GM12875 (cell line): ENCODE data around the gene ECHDC1.

Experiments used
- H3K4me3 ChIP-seq: one replicate; pipeline ENCODE4 v1.5.1; 2011; ENCODE audit warnings: low read depth, low read length, control low read depth
- TF ChIP-seq, protein P1 (sequence below): IDR thresholded peaks from 2 replicates; pipeline ENCODE4 v1.5.1; 2011; ENCODE audit warnings: low read depth, mild to moderate bottlenecking, control low read depth, inconsistent platforms, low read length, moderate library complexity, borderline replicate concordance; ENCODE audit not compliant: insufficient read depth

The ECHDC1 gene

DNA sequence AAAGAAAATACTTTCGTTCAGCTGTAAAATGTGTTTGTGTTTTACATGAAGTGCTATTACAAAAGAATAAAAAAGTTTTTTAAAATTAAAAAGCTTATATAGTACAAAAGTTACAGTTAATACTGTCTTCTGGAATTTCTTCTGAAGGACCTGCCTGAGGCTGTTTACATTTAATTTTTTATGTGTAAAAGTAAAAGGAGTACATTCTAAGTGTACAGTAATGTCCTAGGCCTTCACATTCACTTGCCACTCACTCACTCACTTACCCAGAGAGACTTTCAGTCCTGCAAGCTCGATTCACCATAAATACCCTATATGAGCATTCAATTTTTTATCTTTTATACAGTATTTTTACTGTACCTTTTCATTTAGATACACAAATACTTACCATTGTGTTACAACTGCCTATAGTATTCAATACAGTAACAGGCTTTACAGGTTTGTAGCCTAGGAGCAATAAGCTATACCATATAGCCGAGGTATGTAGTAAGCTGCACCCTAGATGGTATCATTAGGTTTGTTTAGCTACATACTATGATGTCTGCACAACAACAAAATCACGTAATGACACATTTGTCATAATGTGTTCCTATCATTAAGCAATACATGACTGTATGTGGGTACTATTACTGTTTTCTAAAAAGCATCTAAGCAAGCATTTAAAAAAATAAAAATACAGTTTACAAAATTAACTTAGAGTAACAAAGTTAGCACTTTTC, 43.7 kb downstream of the ECHDC1 start:
- TF ChIP-seq, protein P1, sequence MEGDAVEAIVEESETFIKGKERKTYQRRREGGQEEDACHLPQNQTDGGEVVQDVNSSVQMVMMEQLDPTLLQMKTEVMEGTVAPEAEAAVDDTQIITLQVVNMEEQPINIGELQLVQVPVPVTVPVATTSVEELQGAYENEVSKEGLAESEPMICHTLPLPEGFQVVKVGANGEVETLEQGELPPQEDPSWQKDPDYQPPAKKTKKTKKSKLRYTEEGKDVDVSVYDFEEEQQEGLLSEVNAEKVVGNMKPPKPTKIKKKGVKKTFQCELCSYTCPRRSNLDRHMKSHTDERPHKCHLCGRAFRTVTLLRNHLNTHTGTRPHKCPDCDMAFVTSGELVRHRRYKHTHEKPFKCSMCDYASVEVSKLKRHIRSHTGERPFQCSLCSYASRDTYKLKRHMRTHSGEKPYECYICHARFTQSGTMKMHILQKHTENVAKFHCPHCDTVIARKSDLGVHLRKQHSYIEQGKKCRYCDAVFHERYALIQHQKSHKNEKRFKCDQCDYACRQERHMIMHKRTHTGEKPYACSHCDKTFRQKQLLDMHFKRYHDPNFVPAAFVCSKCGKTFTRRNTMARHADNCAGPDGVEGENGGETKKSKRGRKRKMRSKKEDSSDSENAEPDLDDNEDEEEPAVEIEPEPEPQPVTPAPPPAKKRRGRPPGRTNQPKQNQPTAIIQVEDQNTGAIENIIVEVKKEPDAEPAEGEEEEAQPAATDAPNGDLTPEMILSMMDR: no peak
- no peak overlapping the region for H3K4me3 ChIP-seq

DNA sequence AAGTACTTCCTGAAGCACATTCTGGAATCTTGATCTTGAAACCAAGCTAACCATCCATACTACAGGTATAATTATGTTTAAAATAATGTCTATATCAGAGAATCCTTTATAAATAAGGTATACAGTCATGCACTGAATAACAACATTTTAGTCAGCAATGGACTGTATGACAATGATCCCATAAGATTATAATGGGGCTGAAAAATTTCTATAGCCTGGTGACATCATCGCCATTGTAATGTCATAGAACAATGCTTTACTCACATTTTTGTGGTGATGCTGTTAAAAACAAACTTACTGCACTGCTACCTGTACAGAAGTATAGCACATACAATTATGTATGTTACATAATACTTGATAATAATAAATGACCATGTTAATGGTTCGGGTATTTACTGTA, 44.9 kb downstream of the ECHDC1 start:
- TF ChIP-seq, protein P1: no peak
- H3K4me3 ChIP-seq: no peak overlapping the region

DNA sequence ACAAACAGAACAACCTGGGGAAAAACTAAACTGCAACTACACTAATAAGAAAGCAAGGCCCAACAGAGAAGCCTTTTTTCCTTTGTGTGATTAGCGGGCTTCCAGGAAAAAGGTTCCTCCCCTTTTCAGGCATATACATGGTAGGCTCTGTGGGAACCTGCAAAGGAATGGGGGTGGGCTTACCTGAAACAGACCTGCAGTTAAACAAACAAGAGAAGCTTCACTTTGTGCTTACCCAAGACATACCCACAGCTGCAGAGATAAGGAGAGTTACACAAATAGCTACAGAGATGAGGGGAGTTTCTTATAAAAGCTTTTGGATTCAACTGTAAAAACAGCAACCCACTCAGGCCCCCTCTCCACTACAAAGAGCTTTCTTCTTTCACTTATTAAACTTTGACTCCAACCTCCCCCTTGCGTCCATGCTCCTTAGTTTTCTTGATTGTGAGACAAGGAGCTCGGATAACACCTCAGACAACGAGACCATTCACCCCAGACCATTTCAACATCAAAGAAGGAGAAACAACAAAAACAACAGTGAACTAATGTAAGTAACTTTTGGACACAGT, 45.8 kb downstream of the ECHDC1 start:
- H3K4me3 ChIP-seq: no peak overlapping the region
- TF ChIP-seq, protein P1: no peak

DNA sequence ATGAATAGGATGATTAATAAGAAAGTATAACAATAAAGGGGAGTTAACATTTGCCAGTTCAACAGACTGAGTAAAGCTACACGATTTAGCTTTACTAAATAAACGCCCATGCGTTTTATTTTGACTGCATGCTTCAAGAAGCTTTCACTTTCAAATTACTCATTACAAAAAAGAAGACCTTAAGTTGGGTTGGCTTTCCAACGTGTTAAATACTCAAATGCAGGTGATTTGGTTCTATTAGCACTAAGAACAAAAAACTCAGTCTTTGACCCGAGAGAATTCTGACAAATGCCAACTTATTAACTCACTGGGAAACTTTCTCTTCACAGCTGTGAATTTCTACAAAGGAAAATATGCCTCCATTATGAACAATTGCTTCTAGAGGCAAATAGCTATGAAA, 51.9 kb downstream of the ECHDC1 start:
- TF ChIP-seq, protein P1: no peak
- H3K4me3 ChIP-seq: no peak overlapping the region

DNA sequence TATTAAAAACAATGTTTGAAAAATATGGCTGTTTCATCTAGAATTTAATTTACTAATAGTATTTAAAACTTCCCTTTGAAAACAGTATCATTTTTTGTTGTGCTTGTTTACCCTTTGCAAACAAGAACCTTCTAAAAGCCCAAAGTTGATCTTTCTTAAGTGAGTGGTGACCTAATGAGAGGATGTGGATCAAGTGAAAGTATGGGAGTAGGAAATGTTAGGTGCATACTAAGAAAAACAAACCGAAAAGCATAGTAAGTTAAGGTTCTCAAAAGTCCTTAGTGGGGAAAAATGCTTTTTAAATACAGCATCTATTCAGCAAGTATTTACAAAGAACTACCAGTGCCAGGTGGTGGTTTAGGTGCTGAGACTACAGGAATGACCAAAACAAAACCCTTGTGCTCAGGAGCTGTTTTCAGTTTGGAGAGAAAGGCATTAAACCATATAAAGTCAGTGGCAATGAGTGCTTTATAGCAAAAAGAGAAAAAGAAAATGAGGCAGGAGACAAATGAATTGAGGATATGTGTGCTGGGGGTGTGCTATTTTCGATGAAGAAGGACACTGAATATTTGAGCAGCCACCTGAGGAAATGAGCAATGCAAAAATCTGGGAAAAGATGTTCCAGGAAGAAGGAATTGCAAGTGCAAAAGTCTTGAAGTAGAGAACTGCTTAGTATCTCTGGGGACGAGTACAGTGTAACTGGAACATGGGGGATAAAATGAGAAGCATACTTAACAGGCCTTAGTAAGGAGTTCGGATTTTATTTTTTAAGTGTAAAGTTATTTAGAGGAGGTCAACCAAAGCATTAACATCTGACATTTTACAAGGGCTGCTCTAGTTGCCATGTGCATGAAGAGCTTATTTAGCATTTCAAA, 52.8 kb downstream of the ECHDC1 start:
- TF ChIP-seq, protein P1: no peak
- H3K4me3 ChIP-seq: no peak overlapping the region

DNA sequence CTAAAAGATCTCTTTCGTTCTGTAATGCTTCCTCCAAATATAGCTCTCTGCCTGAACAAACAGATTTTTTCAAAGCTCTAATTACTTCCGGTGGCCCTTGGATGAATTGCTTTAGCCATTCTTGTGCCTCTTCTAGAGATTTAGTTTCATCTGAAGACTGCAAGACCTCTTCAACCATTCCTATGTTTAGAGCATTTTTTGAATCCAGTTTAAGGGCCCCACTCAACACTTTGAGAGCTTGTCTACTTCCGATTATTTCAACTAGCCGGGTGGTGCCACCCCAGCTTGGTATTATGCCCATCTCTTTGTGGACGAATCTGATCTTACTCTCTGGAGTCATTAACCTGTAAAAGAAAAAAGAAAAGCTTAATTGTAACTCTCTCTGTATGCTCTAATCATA, 53.5 kb downstream of the ECHDC1 start:
- no peak overlapping the region for H3K4me3 ChIP-seq
- TF ChIP-seq, protein P1: no peak

DNA sequence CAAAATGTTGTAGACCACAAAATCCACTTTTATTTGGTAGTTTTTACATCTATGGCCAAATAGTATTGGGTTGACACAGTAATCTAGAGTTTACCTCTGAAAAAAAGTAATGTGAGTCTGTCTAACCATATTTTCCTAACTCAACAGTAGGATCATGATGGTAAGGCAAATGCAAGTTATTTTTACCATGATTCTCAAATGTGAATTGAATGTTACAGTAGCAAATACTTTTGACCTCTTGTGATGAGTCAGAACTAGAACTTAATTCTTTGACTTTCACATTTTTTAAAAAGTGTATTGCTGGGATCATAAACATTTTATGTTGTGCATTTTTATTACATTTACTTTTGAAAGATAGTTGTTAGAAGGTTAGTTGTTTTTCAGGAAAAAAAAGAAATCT, 54.7 kb downstream of the ECHDC1 start:
- TF ChIP-seq, protein P1: no peak
- no peak overlapping the region for H3K4me3 ChIP-seq
